Lung (tissue), 12 donors: Measurements from ENCODE around the gene MAT1A. TPM values are rescaled to one million over a fixed set of nuclear protein-coding genes. Genes with fewer than 3 reads are reported as not detected.

Experiments used
- ATAC-seq: fragments of 200-7000 bp; cut with Tn5 transposase; one replicate; pipeline ENCODE4 v1.9.1; 2020; ENCODE audit warnings: moderate number of reproducible peaks; ENCODE audit not compliant: insufficient read depth, low FRiP score
- DNase-seq, 3 donors: peaks; one replicate each; pipeline ENCODE4 v3.0.0-alpha.2; 2013 to 2017
- H3K27ac ChIP-seq, 2 donors: one replicate each; pipeline ENCODE4 v1.5.1; 2013; ENCODE audit warnings: mild to moderate bottlenecking in 2 of 2, moderate library complexity in 2 of 2, control low read depth in 1 of 2, inconsistent platforms in 1 of 2, low read depth in 1 of 2, low read length in 1 of 2
- H3K27me3 ChIP-seq, 3 donors: one replicate each; pipeline ENCODE4 v1.5.1; 2013; ENCODE audit warnings: low read length in 2 of 3; ENCODE audit not compliant: control insufficient read depth in 3 of 3, insufficient read depth in 3 of 3
- H3K36me3 ChIP-seq, 4 donors: one replicate each; pipeline ENCODE4 v1.5.1; 2013; ENCODE audit warnings: low read length in 4 of 4, mild to moderate bottlenecking in 1 of 4, moderate library complexity in 1 of 4; ENCODE audit not compliant: control insufficient read depth in 4 of 4, insufficient read depth in 4 of 4
- H3K4me1 ChIP-seq, 5 donors: one replicate each; pipeline ENCODE4 v1.5.1; 2013; ENCODE audit warnings: low read length in 5 of 5, mild to moderate bottlenecking in 2 of 5, moderate library complexity in 1 of 5; ENCODE audit not compliant: control insufficient read depth in 5 of 5, insufficient read depth in 5 of 5
- H3K4me3 ChIP-seq: one replicate; pipeline ENCODE4 v1.5.1; 2013; ENCODE audit warnings: mild to moderate bottlenecking, control low read depth, moderate library complexity
- H3K9ac ChIP-seq, 2 donors: one replicate each; pipeline ENCODE4 v1.5.1; 2013; ENCODE audit warnings: low read length in 2 of 2, control low read depth in 1 of 2; ENCODE audit not compliant: insufficient read depth in 1 of 2
- H3K9me3 ChIP-seq, 4 donors: one replicate each; pipeline ENCODE4 v1.5.1; 2013; ENCODE audit warnings: low read length in 3 of 4, mild to moderate bottlenecking in 1 of 4, moderate library complexity in 1 of 4; ENCODE audit not compliant: control insufficient read depth in 4 of 4, insufficient read depth in 3 of 4
- CTCF ChIP-seq: IDR thresholded peaks from 2 replicates; pipeline ENCODE4 v1.5.1; 2012; ENCODE audit warnings: mild to moderate bottlenecking; ENCODE audit errors: control extremely low read depth, extremely low read depth
- WGBS, 2 donors: extraction: QIAGEN DNeasy Blood & Tissue Kit; methylation state at CpG; one replicate each; pipeline ENCODE4 v1.1.7; 2013; 5-methylcytosine and 5-hydroxymethylcytosine counted together
- polyA plus RNA-seq, 2 donors: library from polyadenylated mRNA; stranded (reverse); fragments of 200-250 nt; gene quantifications; one replicate each; pipeline ENCODE4 v1.2.1, GENCODE V29; 2013
- total RNA-seq, 2 donors: library from RNA; depleted of rRNA in 1 of 2; stranded (reverse); fragments of >200 nt in 1 of 2; gene quantifications; one replicate each; pipeline ENCODE4 v1.2.1, GENCODE V29; 2014 to 2021
- donor health status: control.
- donor health status: control.
- donor health status: Bipolar disorder and iron deficiency.
- donor health status: healthy.
- donor health status: DM: yes; HTN: yes; CAD: no.

The MAT1A gene
- total and polyA plus RNA-seq, 4 donors, result 0.30 to 1.1 (median 0.43) TPM

- no peak overlapping the region for H3K4me3 ChIP-seq
- H3K27me3 ChIP-seq, result no peaks in the 10 kb centered on the region
- TF ChIP-seq CTCF, result no peak
- no peak overlapping the region for H3K9ac ChIP-seq
- no peaks in the 10 kb centered on the region for H3K4me1 ChIP-seq
- ATAC-seq, result no peak
- no peak for DNase-seq
- 64 to 75% methylated on average over 6 of the region's 6 CpGs for WGBS, 2 donors
- H3K27ac ChIP-seq, result no peak overlapping the region
- no peaks in the 10 kb centered on the region for H3K36me3 ChIP-seq
- H3K9me3 ChIP-seq, result no peaks in the 10 kb centered on the region
Measured at GRCh38 chr10:80281292-80281691, 8.2 kb downstream of the MAT1A start.

- ATAC-seq (no peak), DNase-seq (no peak)
- WGBS, 2 donors, result 90 to 95% methylated on average over 23 of the region's 23 CpGs
- no peak overlapping the region for H3K27ac ChIP-seq
- H3K9me3 ChIP-seq, result no peaks in the 10 kb centered on the region
- no peaks in the 10 kb centered on the region for H3K36me3 ChIP-seq
- no peaks in the 10 kb centered on the region for H3K27me3 ChIP-seq
- H3K4me3 ChIP-seq, result no peak overlapping the region
- H3K4me1 ChIP-seq, result no peaks in the 10 kb centered on the region
- no peak overlapping the region for H3K9ac ChIP-seq
- TF ChIP-seq CTCF, result no peak
Measured at GRCh38 chr10:80280071-80280800, 9.2 kb downstream of the MAT1A start.

GRCh38 chr10:80279146-80279545 is 10.3 kb downstream of the MAT1A start:
- no peaks in the 10 kb centered on the region for H3K4me1 ChIP-seq
- H3K9me3 ChIP-seq, result no peaks in the 10 kb centered on the region
- H3K9ac ChIP-seq, result no peak overlapping the region
- no peak overlapping the region for H3K27ac ChIP-seq
- WGBS, 2 donors, result 91 to 96% methylated on average over 5 of the region's 5 CpGs
- DNase-seq (no peak), ATAC-seq (no peak)
- H3K36me3 ChIP-seq, result no peaks in the 10 kb centered on the region
- no peak for TF ChIP-seq CTCF
- H3K4me3 ChIP-seq, result no peak overlapping the region
- no peaks in the 10 kb centered on the region for H3K27me3 ChIP-seq

- no peak overlapping the region for H3K9ac ChIP-seq
- DNase-seq, result no peak
- no peak overlapping the region for H3K4me3 ChIP-seq
- WGBS, 2 donors, result 93 to 99% methylated on average over 5 of the region's 5 CpGs
- H3K27ac ChIP-seq, result no peak overlapping the region
- no peaks in the 10 kb centered on the region for H3K9me3 ChIP-seq
- TF ChIP-seq CTCF, result no peak
- no peaks in the 10 kb centered on the region for H3K4me1 ChIP-seq
- ATAC-seq, result no peak
- H3K36me3 ChIP-seq, result no peaks in the 10 kb centered on the region
- no peaks in the 10 kb centered on the region for H3K27me3 ChIP-seq
Measured at GRCh38 chr10:80278480-80278879, 11.0 kb downstream of the MAT1A start.
